GM12878 (cell line): ENCODE results near the gene OR7E24. TPM values are rescaled to one million over a fixed set of nuclear protein-coding genes. Genes with fewer than 3 reads are reported as not detected.

Source experiments
- ATAC-seq: fragments of 200-7000 bp; cut with Tn5 transposase; 3 replicates; pipeline ENCODE4 v1.9.1; 2020; ENCODE audit warnings: mild to moderate bottlenecking, moderate library complexity
- BruUV-seq: library from RNA; stranded (reverse); fragments of 400-500 nt; replicated peaks from 2 replicates; lab custom pipeline; 2021; lab: Mats Ljungman, UMichigan
- CTCF ChIA-PET: fragments of 300-600 bp; sonication (Branson Sonifier 250); formaldehyde crosslinking; extraction: SDS; loops from one replicate; lab custom pipeline; 2021; ENCODE audit warnings: inconsistent platforms; lab: Yijun Ruan, JAX
- POLR2A ChIA-PET: fragments of 350-600 bp; formaldehyde crosslinking; extraction: SDS; loops from one replicate; lab custom pipeline; 2021; ENCODE audit warnings: inconsistent platforms; lab: Charles Lee
- RAD21 ChIA-PET: fragments of 300-600 bp; sonication (Branson Sonifier 250); formaldehyde crosslinking; loops from one replicate; lab custom pipeline; 2023; ENCODE audit warnings: antibody characterized with exemption; ENCODE audit not compliant: unreplicated experiment; lab: Charles Lee
- SMC1A ChIA-PET: fragments of 300-600 bp; sonication (Branson Sonifier 250); formaldehyde crosslinking; loops from one replicate; lab custom pipeline; 2023; ENCODE audit not compliant: unreplicated experiment, uncharacterized antibody; lab: Charles Lee
- DNase-seq: peaks from one replicate; pipeline ENCODE4 v3.0.0-alpha.2; 2011; ENCODE audit warnings: low read depth, low spot score
- FAIRE-seq: peaks from 3 replicates; lab custom pipeline; 2011; peaks lifted over from hg19 to GRCh38; lab: Jason Lieb, UNC
- H2AFZ ChIP-seq: 2 replicates; pipeline ENCODE4 v1.6.0; 2011; ENCODE audit warnings: low read depth, low read length, control low read depth; ENCODE audit not compliant: control insufficient read depth
- H3K27ac ChIP-seq: 2 replicates; pipeline ENCODE4 v1.5.1; 2011; ENCODE audit warnings: control low read depth; ENCODE audit not compliant: control insufficient read depth, insufficient read depth
- H3K27me3 ChIP-seq, 2 experiments: replicated peaks in 1 of 2; 2 replicates each; pipeline versions ENCODE4 v1.6.0 to v1.6.1; 2011; ENCODE audit warnings: low read length in 1 of 2; ENCODE audit not compliant: control insufficient read depth in 2 of 2, insufficient read depth in 2 of 2
- H3K36me3 ChIP-seq, 2 experiments: 2 replicates each; pipeline ENCODE4 v1.5.1; 2011; ENCODE audit warnings: low read length in 1 of 2; ENCODE audit not compliant: control insufficient read depth in 2 of 2, insufficient read depth in 2 of 2
- H3K4me1 ChIP-seq: 2 replicates; pipeline ENCODE4 v1.6.1; 2011; ENCODE audit warnings: mild to moderate bottlenecking, low read length, moderate library complexity, mixed read lengths; ENCODE audit not compliant: control insufficient read depth, insufficient read depth
- H3K4me2 ChIP-seq: 2 replicates; pipeline ENCODE4 v1.6.0; 2011; ENCODE audit warnings: control low read depth; ENCODE audit not compliant: control insufficient read depth, insufficient read depth
- H3K4me3 ChIP-seq: fragments of 200-600 bp; sonication (generic); 2 replicates; pipeline ENCODE4 v1.5.1; 2016
- H3K79me2 ChIP-seq: 2 replicates; pipeline ENCODE4 v1.6.0; 2011; ENCODE audit warnings: low read length; ENCODE audit not compliant: control insufficient read depth, insufficient read depth
- H3K9ac ChIP-seq: 2 replicates; pipeline ENCODE4 v1.8.0; 2011; ENCODE audit warnings: low read length, control low read depth, mixed read lengths; ENCODE audit not compliant: control insufficient read depth, insufficient read depth
- H3K9me3 ChIP-seq: replicated peaks from 3 replicates; pipeline ENCODE4 v1.5.1; 2011; ENCODE audit warnings: mild to moderate bottlenecking, low read length; ENCODE audit not compliant: control insufficient read depth, insufficient read depth
- H4K20me1 ChIP-seq: 2 replicates; pipeline ENCODE4 v1.6.0; 2011; ENCODE audit not compliant: control insufficient read depth, insufficient read depth
- ASH2L ChIP-seq: fragments of 300-600, 200-600 bp; sonication (generic); IDR thresholded peaks from 2 replicates; pipeline ENCODE4 v1.6.1; 2017; ENCODE audit warnings: low read depth, mild to moderate bottlenecking, borderline replicate concordance
- CBX5 ChIP-seq: sonication (generic); IDR thresholded peaks from 2 replicates; pipeline ENCODE4 v1.6.1; 2016; ENCODE audit warnings: low read depth, moderate library complexity, mild to moderate bottlenecking, inconsistent platforms
- CREM ChIP-seq: IDR thresholded peaks from 2 replicates; pipeline ENCODE4 v1.6.1; 2014; ENCODE audit warnings: antibody characterized with exemption, low read depth
- E2F8 ChIP-seq: fragments of 450-650 bp; IDR thresholded peaks from 2 replicates; pipeline ENCODE4 v1.6.1; 2018; ENCODE audit warnings: mild to moderate bottlenecking, low read depth, moderate library complexity; ENCODE audit not compliant: partially characterized antibody
- EZH2 ChIP-seq: IDR thresholded peaks from 2 replicates; pipeline ENCODE4 v1.6.1; 2012; ENCODE audit warnings: low read depth, mild to moderate bottlenecking, control low read depth, inconsistent platforms, low read length, borderline replicate concordance; ENCODE audit not compliant: control insufficient read depth
- JUND ChIP-seq: IDR thresholded peaks from 2 replicates; pipeline ENCODE4 v1.6.1; 2012; ENCODE audit warnings: low read depth, mild to moderate bottlenecking, low read length, improper control_type of control experiment, moderate library complexity
- MYB ChIP-seq: fragments of 150-350 bp; IDR thresholded peaks from 2 replicates; pipeline ENCODE4 v1.6.1; 2014; ENCODE audit warnings: mild to moderate bottlenecking, low read depth, low read length, borderline replicate concordance
- NFXL1 ChIP-seq: fragments of 450-650 bp; IDR thresholded peaks from 2 replicates; pipeline ENCODE4 v1.6.1; 2017; ENCODE audit warnings: antibody characterized with exemption, mild to moderate bottlenecking, borderline replicate concordance
- NR2F1 ChIP-seq: fragments of 450-650 bp; conservative IDR thresholded peaks from 2 replicates; pipeline ENCODE4 v1.6.1; 2017; ENCODE audit warnings: mild to moderate bottlenecking
- PRDM15 ChIP-seq: fragments of 450-650 bp; formaldehyde crosslinking; IDR thresholded peaks from 2 replicates; pipeline ENCODE4 v1.4.0; 2020; ENCODE audit warnings: mild to moderate bottlenecking, moderate library complexity
- STAT1 ChIP-seq: fragments of 450-650 bp; conservative IDR thresholded peaks from 2 replicates; pipeline ENCODE4 v1.6.1; 2014; ENCODE audit warnings: antibody characterized with exemption, mild to moderate bottlenecking
- ZNF274 ChIP-seq: IDR thresholded peaks from one replicate; pipeline ENCODE4 v1.8.0; 2011; ENCODE audit not compliant: insufficient read length, insufficient read depth
- ZNF622 ChIP-seq: fragments of 450-650 bp; IDR thresholded peaks from 2 replicates; pipeline ENCODE4 v1.6.1; 2017; ENCODE audit warnings: mild to moderate bottlenecking, inconsistent platforms
- WGBS: methylation state at CpG from one replicate; pipeline ENCODE4 v1.1.6; 2016; ENCODE audit warnings: low lambda C conversion rate; ENCODE audit not compliant: insufficient replicate concordance, insufficient coverage; ENCODE audit errors: missing lambda C conversion rate; 5-methylcytosine and 5-hydroxymethylcytosine counted together
- in situ Hi-C: fragments of 300-500 bp; cut with MboI; formaldehyde crosslinking; loops from 9 replicates; pipeline ENCODE4 v1.14.3; 2018; ENCODE audit warnings: mixed read lengths
- intact Hi-C: fragments of 100-400 bp; cut with micrococcal nuclease; formaldehyde crosslinking; loops from one replicate; pipeline ENCODE4 v1.14.2; 2022; ENCODE audit not compliant: unreplicated experiment
- polyA plus RNA-seq, 11 experiments: library from polyadenylated mRNA; depleted of rRNA in 4 of 11; unstranded in 6 of 11; stranded (reverse) in 5 of 11; fragments of >200 nt; fragmentation: Nextera tagmentation in 4 of 11; fragmentation: Illumina TruSeq in 1 of 11; extraction: Ambion mirVana in 4 of 11; extraction: Trizol in 1 of 11; gene quantifications; 1 replicate in 1 of 11; 2 replicates in 10 of 11; pipeline versions ENCODE4 v1.2.1 to v1.2.3, GENCODE V29; 2011 to 2016; ENCODE audit warnings: inconsistent platforms in 2 of 11, missing spikeins in 2 of 11, low read depth in 1 of 11
- total RNA-seq, 4 experiments: library from RNA; depleted of rRNA in 3 of 4; stranded (reverse); fragments of >200 nt in 3 of 4; fragmentation: Illumina TruSeq in 1 of 4; extraction: Trizol in 1 of 4; gene quantifications; 2 replicates each; pipeline versions ENCODE4 v1.2.1 to v1.2.3, GENCODE V29; 2013 to 2021

Gene OR7E24
- total and polyA plus RNA-seq, 10 of the 15 experiments (the other 5 are each of a cell fraction or from before 2014, with no cell fraction given) = not detected

- CTCF ChIA-PET = no interaction called here
- no peak for FAIRE-seq
- 11% methylated on average over 5 of the region's 5 CpGs for WGBS
These were observed 506 bp downstream of the OR7E24 start for GRCh38 chr19:9251236-9251635.

More at GRCh38 chr19:9251236-9251635, 506 bp downstream of the OR7E24 start:
- POLR2A ChIA-PET = no interaction called here
- no peak for ATAC-seq
- no peak overlapping the region for H3K9ac ChIP-seq
- in situ Hi-C loops = no loop called here
- no peak overlapping the region for H3K4me2 ChIP-seq
- SMC1A ChIA-PET = no interaction called here
- no peak overlapping the region for H3K27ac ChIP-seq
- H2AFZ ChIP-seq = no peak overlapping the region
- TF ChIP-seq EZH2 = no peak
- TF ChIP-seq CREM = no peak
- no peak for TF ChIP-seq PRDM15 (CRISPR knock-in tag)
- TF ChIP-seq MYB = no peak
- TF ChIP-seq NFXL1 = no peak
- no peak for TF ChIP-seq E2F8
- TF ChIP-seq ASH2L = no peak
- no peak for TF ChIP-seq JUND
- TF ChIP-seq ZNF622 = no peak
- TF ChIP-seq CBX5 = no peak
- TF ChIP-seq STAT1 = no peak
- TF ChIP-seq ZNF274 = no peak
- no peak for TF ChIP-seq NR2F1
- no peaks in the 10 kb centered on the region for H3K36me3 ChIP-seq
- H3K4me1 ChIP-seq = no peaks in the 10 kb centered on the region
- no peaks in the 10 kb centered on the region for H3K79me2 ChIP-seq
- intact Hi-C loops = no loop called here
- H4K20me1 ChIP-seq = no peaks in the 10 kb centered on the region
- H3K4me3 ChIP-seq = no peak overlapping the region
- no peaks in the 10 kb centered on the region; the same call in 2 of the 3 replicates for H3K9me3 ChIP-seq
- RAD21 ChIA-PET = no interaction called here
- no TSS peak for BruUV-seq
- DNase-seq = no peak
- no peaks in the 10 kb centered on the region for H3K27me3 ChIP-seq
